ENCODE data around the gene CHST15.

- no peak for TF ChIP-seq POLR2A (IDR thresholded peaks at IDR 0.05)
- no peak for TF ChIP-seq CTCF (IDR thresholded peaks at IDR 0.05)
- no peak for TF ChIP-seq POLR2AphosphoS5 (IDR thresholded peaks at IDR 0.05)
- TF ChIP-seq EP300 (IDR thresholded peaks at IDR 0.05), result no peak
Measured at GRCh38 chr10:124064676-124065075, 28.7 kb downstream of the CHST15 start.

All from sigmoid colon (tissue), 4 donors.